ENCODE results near the gene KCTD20.
"Not testable (repeated sequence)": the region's sequence is repeated elsewhere in the genome, so short reads cannot be mapped to it uniquely, and the experiment has no call there.

KCTD20 gene

DNA sequence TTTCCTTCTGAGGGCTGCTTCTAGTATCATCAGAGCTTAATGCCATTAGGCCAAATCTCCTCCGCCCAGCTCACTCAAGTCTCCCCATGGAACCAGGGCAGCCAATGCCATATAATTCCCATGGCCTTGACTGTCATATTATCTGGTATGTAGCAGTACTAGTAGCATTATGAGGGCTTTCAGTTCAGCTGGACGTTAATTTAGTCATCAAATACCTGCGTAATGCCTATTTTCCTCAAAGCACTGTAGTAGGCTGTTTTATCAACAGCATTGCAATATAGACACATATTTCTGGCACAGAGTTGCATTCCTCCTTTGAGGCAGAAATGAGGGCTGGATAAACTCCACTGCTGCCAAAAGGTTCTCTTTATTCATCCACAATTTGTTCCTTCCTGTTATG lies 1.7 kb downstream of the KCTD20 start:
- DNase-seq (ENCODE audit: low read depth in 2 of 2), result no peak

DNA sequence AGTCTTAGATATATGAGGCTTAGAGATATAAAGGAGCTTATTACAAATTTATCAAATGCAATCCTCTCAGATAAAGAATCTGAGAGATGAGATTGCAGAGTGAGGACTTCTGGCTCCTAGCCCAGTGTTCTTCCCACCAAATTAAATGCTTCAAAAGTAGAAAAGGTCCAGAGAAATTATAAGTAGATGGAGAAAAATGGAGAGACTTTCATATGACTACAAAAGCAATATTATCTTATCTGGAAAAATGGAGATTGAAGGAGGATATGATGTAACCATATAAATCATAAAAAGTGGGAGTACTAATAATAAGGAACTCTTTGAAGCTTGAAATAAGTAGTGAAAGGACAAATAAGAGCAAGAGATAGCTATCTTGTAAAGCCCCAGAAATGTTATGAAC lies 2.8 kb downstream of the KCTD20 start:
- no peak for DNase-seq (ENCODE audit: low read depth in 2 of 2)

DNA sequence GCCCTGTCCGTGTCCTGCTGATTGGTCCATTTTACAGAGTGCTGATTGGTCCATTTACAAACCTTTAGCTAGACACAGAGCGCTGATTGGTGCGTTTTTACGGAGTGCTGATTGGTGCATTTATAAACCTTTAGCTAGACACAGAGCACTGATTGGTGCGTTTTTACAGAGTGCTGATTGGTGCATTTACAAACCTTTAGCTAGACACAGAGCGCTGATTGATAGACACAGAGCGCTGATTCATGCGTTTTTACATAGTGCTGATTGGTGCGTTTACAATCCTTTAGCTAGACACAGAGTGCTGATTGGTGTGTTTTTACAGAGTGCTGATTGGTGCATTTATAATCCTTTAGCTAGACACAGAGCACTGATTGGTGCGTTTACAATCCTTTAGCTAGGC lies 6.4 kb downstream of the KCTD20 start:
- DNase-seq (ENCODE audit: low read depth in 2 of 2), result not testable (repeated sequence)

DNA sequence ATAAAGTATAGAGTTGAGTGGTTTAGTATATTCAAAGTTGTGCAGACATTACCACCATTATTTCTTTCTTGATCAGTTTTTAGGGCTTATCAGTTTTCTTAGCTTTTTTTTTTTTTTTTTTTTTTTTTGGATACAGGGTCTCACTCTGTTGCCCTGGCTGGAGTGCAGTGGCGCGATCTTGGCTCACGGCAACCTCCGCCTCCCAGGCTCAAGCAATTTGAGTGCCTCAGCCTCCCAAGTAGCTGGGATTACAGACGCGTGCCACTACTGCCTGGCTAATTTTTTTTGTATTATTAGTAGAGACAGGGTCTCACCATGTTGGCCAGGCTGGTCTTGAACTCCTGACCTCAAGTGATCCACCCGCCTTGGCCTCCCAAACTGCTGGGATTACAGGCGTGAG lies 10.1 kb downstream of the KCTD20 start:
- not testable (repeated sequence) for DNase-seq (ENCODE audit: low read depth in 2 of 2)

DNA sequence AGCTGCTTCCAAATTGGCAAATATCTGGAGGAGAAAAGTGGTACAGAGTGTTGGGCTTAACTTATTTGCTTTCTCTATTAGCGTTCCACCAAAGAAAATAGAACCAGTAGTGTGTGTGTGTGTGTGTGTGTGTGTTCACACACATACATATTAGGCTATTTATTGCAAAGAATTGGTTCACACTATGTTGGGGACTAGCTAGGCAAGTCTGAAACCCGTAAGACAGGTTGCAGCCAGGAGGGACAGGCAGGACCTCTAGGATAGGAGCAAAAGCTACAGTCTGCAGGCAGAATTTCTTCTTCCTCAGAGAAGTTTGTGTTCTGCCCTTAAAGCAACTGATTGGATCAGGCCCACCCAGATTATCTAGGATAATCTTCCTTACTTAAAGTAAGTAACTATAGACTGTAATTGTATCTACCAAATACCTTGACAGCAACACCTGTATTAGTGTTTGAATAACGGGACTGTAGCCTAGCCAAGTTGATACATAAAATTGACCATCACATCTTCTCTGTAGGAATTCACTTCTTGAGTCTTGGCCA lies 12.8 kb downstream of the KCTD20 start:
- no peak for DNase-seq (ENCODE audit: low read depth in 2 of 2)

DNA sequence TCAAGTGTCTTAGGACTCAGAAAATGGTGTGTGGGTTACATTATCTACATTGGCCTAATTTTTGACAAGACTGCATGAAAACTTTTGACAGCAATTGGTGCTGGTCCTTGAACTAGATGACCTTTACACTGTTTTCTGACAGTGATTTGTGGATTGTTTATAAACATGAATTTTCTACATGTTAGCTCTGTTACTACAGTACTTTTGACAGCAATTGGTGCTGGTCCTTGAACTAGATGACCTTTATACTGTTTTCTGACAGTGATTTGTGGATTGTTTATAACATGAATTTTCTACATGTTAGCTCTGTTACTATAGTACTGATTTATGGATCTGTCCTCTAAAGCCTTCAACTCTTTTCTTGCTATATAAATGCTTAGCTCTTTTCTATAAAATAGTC lies 16.7 kb downstream of the KCTD20 start:
- DNase-seq (ENCODE audit: low read depth in 2 of 2), result no peak

DNA sequence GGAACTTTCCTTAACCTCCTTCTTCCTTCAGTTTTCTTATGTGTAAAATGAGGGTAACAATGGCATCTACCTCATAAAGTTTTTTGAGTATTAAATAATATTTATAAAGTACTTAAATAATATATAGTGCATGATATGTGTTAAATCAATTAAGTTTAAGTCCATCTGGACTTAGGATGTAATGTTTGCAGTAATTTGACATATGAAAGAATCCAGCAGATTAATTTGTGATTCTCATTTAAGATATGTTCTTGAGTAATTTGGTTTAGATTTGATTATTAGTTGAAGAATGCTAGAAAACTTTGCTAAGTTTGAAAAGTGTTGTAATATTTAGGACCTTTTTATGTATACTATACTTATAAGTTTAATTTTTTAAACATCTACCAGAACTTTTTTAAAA lies 18.1 kb downstream of the KCTD20 start:
- DNase-seq (ENCODE audit: low read depth in 2 of 2), result no peak

DNA sequence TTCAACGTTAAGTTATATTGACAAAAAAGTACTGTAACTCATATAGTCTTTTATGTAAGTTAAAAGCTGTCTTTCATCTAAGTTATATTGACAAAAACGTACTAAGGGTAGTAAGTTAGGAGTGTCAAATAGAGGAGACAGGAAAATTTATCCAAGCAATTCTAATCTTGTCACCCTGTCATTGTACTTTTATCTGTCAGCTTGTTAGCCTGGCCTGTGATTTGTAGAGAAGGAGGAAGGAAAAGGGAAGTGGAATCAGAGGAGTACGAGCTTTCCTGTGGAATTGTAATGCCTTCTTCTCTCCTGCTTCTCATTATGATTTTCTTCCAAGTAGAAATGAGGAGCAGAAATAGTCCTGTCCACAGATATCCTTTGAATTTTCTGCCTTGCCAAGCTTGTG lies 18.8 kb downstream of the KCTD20 start:
- DNase-seq (ENCODE audit: low read depth in 2 of 2), result no peak

DNA sequence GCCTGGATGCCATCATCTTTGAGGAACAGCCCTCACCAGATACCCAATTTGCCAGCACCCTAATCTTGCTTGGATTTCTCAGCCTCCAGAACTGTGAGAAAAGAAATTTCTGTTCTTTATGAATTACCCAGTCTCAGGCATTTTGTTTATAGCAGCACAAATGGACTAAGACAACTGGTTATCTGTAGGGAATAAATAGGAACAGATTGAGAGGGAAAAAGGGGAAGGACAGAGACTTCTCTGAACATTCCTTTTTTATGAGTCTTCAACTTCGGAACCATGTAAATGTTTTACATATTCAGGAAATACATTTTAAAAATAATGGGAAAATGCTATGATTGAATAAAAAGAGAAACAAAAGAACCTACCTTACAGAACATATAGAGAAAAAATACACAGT lies 20.9 kb downstream of the KCTD20 start:
- no peak for DNase-seq (ENCODE audit: low read depth in 2 of 2)

DNA sequence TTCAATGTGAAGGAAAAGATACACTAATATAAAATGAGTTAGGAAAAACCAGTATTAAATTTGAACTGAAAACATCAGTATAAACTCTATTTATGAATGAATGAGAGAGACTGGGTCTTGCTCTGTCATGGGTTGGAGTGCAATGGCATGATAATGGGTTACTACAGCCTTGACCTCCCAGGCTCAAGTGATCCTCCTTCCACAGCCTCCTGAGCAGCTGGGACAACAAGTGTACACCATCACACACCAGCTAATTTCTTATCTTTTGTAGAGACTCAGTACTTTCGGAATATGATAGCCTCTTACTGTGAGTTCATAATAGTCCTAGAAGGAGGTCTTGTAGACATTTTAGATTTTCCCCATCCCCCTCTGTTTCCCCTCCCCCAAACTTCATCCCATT lies 21.4 kb downstream of the KCTD20 start:
- DNase-seq (ENCODE audit: low read depth in 2 of 2), result no peak

DNA sequence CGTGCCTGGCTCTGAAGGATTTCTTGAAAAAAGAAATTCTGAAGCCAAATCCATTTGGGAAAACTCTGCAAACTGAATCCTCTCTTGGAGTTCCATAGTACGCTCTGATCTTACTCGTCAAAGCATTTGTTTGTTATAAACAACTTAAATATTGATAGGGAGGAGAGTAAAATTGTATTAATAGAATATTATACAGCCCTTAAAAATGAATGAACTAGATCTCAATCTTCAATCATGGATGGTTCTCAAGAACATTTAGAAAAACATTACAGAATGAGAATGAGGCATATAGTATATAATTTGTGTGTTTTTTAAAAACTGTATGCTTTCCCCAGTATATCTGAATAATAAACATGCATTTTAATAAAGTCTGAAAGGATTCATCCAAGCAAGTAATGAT lies 24.8 kb downstream of the KCTD20 start:
- no peak for DNase-seq (ENCODE audit: low read depth in 2 of 2)

DNA sequence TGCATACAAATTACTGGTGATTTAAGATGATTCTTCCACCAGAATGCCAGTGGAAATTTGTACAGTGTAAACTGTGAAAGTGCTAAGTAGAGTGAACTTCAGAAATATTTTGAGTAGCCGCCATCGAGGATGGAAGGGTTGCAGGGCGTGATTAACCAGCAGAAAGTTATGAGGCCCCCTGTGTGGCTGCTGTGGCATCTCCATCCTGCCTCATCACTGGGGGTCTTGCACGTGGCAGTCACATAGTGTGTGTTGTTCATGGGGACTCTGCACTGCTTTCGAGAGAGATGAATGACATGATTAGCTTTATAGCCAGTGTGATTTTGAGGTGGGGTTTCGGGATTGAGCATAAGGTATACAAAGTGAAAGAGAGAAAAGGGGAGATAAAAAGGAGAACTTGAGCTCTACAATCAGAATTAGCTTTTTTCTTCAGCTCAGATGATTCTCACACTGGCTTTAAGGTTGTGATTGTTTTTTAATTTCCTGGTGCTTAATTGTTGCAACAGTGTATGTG lies 26.4 kb downstream of the KCTD20 start:
- DNase-seq (ENCODE audit: low read depth in 2 of 2), result no peak

DNA sequence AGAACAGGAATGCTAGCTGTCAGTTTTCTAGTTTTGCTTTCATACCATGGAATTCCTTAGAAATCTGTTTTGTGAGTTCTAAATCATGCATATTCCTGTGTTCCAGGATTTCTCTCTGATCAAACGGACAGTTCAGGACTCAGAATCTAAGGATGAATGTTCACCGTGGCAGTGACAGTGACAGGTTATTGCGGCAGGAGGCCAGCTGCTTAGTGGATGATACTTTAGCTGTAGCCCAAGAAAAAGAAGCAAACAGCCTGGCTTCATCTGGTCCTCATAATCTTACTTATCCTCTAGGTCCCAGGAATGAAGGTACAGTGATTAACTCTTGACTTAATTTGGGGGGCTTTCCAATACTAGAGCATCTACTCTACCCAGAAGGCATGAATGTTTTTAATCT lies 27.1 kb downstream of the KCTD20 start:
- DNase-seq (ENCODE audit: low read depth in 2 of 2), result no peak

DNA sequence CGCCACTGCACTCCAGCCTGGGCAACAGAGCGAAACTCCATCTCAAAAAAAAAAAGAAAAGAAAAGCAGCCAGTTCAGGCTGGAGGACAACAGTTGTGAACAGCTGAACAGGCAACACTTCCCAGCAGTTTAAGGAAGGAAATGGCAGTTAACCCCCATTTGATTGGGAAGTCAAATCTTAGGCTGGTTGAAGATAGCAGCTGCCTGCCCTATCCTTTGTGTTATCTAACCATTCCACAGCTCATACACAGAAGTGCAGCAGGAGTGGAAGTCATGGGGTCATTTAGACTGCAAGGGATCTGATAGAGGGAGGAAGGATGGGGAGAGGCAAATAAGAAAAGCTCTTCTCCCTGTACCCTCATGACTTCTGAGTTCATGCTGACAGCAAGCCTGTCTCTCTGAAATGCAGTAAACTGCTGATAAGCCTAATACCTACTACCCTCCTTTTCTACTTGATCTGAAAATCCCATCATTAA lies 35.3 kb downstream of the KCTD20 start:
- DNase-seq (ENCODE audit: low read depth in 2 of 2), result no peak

DNA sequence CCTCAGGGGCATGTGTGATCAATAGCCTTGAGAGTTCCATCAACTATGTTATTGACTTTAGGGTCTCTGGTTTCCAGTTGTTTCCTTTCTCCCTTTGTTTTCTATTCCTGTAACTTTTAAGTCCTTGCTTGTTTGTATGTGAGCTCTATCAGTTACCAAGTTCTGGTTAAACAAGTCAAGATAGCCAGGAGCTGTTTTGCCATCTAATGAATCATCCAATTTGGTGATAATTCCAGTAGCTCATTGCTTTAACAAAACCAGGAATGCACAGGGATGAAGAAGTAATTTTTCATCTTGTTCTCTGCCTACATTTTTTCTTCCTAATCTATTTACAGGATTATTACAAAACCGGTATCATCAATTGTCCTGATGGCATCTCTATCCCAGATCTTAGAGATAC lies 36.5 kb downstream of the KCTD20 start:
- no peak for DNase-seq (ENCODE audit: low read depth in 2 of 2)

DNA sequence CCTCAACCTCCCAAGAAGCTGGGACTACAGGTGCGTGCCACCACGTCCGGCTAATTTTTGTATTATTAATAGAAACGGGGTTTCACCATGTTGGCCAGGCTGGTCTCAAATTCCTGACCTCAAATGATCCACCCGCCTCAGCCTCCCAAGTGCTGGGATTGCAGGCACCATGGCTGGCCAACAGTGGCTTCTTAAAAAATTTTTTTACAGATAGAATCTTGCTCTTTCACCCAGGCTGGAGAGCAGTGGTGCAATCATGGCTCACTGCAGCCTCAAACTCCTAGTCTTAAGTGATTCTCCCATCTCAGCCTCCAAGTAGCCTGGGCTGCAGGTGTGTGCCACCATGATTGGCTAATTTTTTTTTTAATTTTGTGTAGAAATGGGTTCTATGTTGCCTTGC lies 40.5 kb downstream of the KCTD20 start:
- not testable (repeated sequence) for DNase-seq (ENCODE audit: low read depth in 2 of 2)

DNA sequence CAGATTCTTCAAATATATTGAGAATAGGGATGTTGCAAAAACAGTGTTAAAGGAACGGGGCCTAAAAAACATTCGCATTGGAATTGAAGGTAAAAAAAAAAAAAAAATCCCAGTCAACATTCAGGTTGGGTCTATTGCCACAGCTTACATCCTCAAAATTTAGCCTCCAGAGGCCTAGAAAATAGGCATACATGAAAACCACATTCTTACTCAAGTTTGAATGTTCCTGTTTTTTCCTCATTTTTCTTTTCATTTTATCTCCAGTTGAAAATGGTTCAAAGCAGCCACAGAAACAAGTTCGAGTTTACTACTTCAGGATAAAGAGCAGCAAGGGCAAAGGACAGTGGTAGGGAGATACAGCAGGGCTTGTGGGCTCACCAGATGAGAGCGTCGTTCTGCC lies 41.9 kb downstream of the KCTD20 start:
- DNase-seq (ENCODE audit: low read depth in 2 of 2), result no peak

DNA sequence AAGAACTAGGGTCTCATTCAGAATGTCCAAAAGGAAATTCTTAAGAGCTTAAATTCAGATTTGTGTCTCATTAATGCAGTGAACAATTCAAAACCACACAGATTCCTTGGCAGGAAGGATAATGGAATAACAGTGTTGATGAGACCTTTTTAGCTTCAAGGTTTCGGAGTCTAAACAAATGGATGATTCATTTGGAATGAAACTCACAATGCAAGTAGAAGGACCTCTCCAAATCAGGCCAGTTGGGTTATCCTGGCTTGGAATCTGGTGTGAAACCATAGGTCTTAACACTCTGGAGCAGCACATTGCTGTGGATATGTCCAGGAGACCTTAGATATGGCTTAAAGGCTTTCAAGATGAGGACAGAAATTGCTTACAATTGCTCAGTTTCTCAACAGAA lies 44.9 kb downstream of the KCTD20 start:
- DNase-seq (ENCODE audit: low read depth in 2 of 2), result no peak

DNA sequence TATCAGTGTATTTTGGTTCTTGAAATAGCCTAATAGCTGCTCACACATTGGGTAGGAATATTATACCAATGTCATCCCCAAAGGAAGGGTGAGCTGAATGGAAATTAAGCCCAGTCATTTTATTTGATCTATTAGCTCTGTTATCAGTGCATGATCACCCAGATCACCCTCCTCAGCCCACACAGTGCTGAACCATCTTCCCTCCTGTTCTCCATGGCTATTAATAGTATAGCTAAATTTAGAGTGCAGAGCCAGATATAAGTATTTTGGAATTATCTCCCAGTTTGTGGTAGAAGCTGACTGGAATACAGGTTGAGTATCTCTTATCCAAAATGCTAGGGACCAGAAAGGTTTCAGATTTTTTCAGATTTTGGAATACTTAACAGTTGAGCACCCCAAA lies 45.4 kb downstream of the KCTD20 start:
- DNase-seq (ENCODE audit: low read depth in 2 of 2), result no peak

DNA sequence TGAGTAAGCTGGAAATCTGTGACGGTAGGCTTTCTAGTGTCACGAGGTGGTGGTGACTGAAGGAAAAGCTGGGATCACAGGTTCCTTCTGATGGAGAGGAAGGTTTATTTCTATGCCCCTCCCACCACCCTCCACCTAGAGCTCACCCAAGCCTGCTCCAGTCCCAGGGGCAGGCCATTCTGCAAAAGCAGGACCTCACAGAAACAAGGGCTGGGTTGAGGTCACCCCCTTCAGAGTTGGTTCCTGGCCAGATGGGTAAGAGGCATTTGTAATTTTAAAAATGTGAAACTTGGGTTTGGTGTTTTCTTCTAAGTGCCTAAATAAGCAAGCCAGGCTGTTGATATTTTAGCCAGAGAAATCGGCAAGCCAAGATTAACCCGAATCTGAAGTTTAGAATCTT lies 46.6 kb downstream of the KCTD20 start:
- no peak for DNase-seq (ENCODE audit: low read depth in 2 of 2)

DNA sequence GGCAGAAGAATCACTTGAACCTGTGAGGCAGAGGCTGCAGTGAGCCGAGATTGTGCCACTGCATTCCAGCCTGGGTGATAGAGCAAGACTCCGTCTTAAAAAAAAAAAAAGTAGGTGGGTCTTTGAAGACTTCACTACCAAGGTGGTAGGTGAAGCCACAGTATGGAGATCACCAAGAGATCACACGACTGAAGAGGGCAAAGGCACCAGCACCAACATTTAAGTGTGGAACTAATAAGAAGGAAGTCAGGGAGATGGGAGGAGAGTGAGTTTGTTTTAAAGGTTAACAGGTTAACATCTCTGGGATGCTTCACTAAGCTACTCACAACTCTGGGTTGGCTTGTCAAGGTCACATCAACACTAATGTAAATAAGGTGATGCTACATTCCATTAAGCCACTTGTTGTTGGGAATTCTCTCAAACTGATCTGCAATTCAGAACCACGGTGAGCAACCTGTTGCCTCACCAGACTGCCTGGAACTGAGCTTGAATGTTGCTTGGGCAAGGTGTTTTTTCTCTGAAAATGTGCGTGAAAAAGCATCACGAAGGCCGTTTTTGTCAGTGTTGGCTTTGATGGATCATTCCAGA lies 48.7 kb downstream of the KCTD20 start:
- DNase-seq (ENCODE audit: low read depth in 2 of 2), result no peak

DNA sequence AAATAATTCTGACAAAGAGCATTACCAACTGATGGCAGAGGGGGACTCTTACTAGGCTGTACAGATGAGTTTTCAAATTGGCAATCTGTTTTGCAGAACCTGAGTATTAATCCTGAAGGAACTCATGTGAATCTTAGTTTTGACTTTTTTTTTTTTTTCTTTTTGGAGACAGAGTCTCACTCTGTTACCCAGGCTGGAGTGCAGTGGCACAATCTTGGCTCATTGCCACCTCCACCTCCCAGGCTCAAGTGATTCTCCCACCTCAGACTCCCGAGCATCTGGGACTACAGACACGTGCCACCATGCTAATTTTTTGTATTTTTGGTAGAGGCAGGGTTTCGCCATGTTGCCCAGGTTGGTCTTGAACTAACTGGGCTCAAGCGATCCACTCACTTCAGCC lies 49.3 kb downstream of the KCTD20 start:
- no peak for DNase-seq (ENCODE audit: low read depth in 2 of 2)

DNA sequence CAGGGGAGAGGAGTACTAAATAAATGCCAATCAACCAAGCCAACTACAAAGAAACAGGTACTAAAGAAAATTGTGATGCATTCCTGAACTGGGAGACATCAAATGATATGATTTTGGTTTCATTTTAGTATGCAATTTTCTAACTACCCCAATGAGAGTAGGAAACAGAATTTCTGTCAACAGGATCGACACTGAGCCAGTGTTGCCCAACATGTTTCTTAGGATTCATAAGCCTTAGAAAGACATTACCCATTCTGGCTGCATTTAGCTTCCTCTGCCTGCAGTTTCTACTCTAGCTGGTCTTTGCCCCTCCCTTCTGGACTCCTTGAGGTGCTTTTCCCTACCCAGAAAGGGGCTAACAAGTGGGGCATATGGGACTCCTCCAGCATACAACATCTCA lies 49.8 kb downstream of the KCTD20 start:
- DNase-seq (ENCODE audit: low read depth in 2 of 2), result no peak

DNA sequence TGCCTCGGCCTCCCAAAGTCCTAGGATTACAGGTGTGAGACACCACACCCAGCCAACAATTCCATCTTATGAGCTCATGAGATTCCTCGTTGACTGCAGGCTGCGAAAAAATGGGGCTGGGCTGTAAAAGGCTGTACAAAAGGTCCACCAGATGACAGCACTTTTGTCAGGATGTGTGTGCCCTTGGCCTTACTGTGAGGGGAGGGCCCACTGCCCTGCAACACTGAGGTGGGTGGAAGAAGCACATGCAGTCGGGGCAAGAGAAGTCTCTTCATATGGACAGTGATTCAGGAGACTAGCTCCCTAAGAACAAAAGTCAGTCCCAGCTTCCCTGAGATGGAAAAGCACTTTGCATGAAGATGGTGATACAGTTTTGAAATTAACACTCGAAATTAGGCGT lies 50.5 kb downstream of the KCTD20 start:
- DNase-seq (ENCODE audit: low read depth in 2 of 2), result no peak

Data from stimulated activated CD8-positive, alpha-beta memory T cell treated with anti-CD3 and anti-CD28 coated beads, Interleukin-2, amount 100 ng/mL, for 48 hours (primary cell).